Endometrium (tissue), 2 donors: ENCODE data around the gene SPTB.

ENCODE experiments used
- FAIRE-seq: peaks from 2 replicates; lab custom pipeline; 2012; peaks lifted over from hg19 to GRCh38; lab: Jason Lieb, UNC
- donor health status: control.
- donor health status: control.

The SPTB gene

GRCh38 chr14:64708148-64709004 is 171.3 kb downstream of the SPTB start:
- FAIRE-seq = no peak

GRCh38 chr14:64707661-64708060 is 172.0 kb downstream of the SPTB start:
- FAIRE-seq = no peak

- no peak for FAIRE-seq
These were observed 173.0 kb downstream of the SPTB start for GRCh38 chr14:64706593-64707193.

GRCh38 chr14:64706119-64706592 is 173.6 kb downstream of the SPTB start:
- no peak for FAIRE-seq

GRCh38 chr14:64705381-64706118 is 174.2 kb downstream of the SPTB start:
- no peak for FAIRE-seq

GRCh38 chr14:64704743-64705380 is 174.8 kb downstream of the SPTB start:
- FAIRE-seq = no peak

- FAIRE-seq = no peak
These were observed 175.5 kb downstream of the SPTB start, which contains the start of gene PLEKHG3 for GRCh38 chr14:64704143-64704742. PLEKHG3 (plus strand) TSS chr14:64704424; CDS start chr14:64727632, 23,208 bp downstream.

GRCh38 chr14:64703395-64704142 is 176.1 kb downstream of the SPTB start:
- no peak for FAIRE-seq

- FAIRE-seq = no peak
These were observed 177.0 kb downstream of the SPTB start for GRCh38 chr14:64702493-64703394.

GRCh38 chr14:64701660-64702059 is 178.0 kb downstream of the SPTB start:
- FAIRE-seq = no peak

- FAIRE-seq = no peak
These were observed 178.8 kb downstream of the SPTB start for GRCh38 chr14:64700894-64701293.

- FAIRE-seq = no peak
These were observed 179.4 kb downstream of the SPTB start for GRCh38 chr14:64700290-64700689.

GRCh38 chr14:64698903-64699302 is 180.8 kb downstream of the SPTB start:
- FAIRE-seq = no peak

GRCh38 chr14:64696355-64696857 is 183.3 kb downstream of the SPTB start:
- no peak for FAIRE-seq
